ENCODE measurements around the gene TMEM107. TPM values are rescaled to one million over a fixed set of nuclear protein-coding genes. Genes with fewer than 3 reads are reported as not detected.

TMEM107 gene
- total RNA-seq, 1 experiment from 2014 or later, result 30.1 TPM

GRCh38 chr17:8138672-8139371, 37.4 kb downstream of the TMEM107 start:
- Histone ChIP-seq H2AFZ (ENCODE audit: low read depth, low read length, poor library complexity, severe bottlenecking) (no peak overlapping the region), H3K4me3 (replicated peaks in 1 of 2; ENCODE audit: low read depth in 1 of 2, low read length in 2 of 2) (peak overlapping the region; percentile 14 to 48; a peak in 3 of 4 replicates), H4K20me1 (ENCODE audit: insufficient read depth) (0 out of 2 replicates have a peak, but pooled peaks cover 6% of the 10 kb centered on the region), H3K9me2 (ENCODE audit: insufficient read depth) (no peaks in the 10 kb centered on the region), H3K27me3 (ENCODE audit: insufficient read depth, low read length) (no peaks in the 10 kb centered on the region), H3K27ac (ENCODE audit: low read depth, low read length) (peak overlapping the region; percentile 63), H3K9ac (ENCODE audit: low read length) (peak overlapping the region; percentile 66), H3K4me1 (ENCODE audit: control insufficient read depth in 1 of 2, insufficient read depth in 2 of 2, low read length in 2 of 2) (peaks cover 30 to 61% of the 10 kb centered on the region in 2 experiments), H3K4me2 (ENCODE audit: low read length) (peak overlapping the region; percentile 77), H3K36me3 (ENCODE audit: control insufficient read depth in 1 of 2, insufficient read depth in 2 of 2, low read length in 2 of 2) (peaks cover 7 to 24% of the 10 kb centered on the region in 2 experiments), H3K79me2 (ENCODE audit: insufficient read depth, low read length) (no peaks in the 10 kb centered on the region), H3K9me3 (ENCODE audit: control insufficient read depth in 1 of 2, insufficient read depth in 1 of 2, low read depth in 1 of 2, low read length in 2 of 2) (no peaks in the 10 kb centered on the region)
- no TSS peak for BruUV-seq (replicated peaks)
- POLR2A ChIA-PET, result interaction anchor here (1.1 to 3.7 kb wide), 6 partner anchors 8 to 83 kb away, joined by 3 to 25 read pairs (median 4); partner anchors contain the start of gene PER1
- DNase-seq (ENCODE audit: low read depth, low spot score), result peak; percentile 95
- RAD21 ChIA-PET (ENCODE audit: low non-redundant PET in 1 of 2, low total read pairs in 2 of 2, uncharacterized antibody in 2 of 2, unreplicated experiment in 2 of 2), result interaction anchor here in 1 of 2 experiments (1.1 kb wide), 1 partner anchor 84 kb away, joined by 4 read pairs; no protein-coding TSS in a partner anchor
- intact Hi-C loops (cut with micrococcal nuclease), result loop anchor here (1.0 to 5.0 kb wide), 5 partner anchors 13 to 83 kb away; partner anchors contain the start of gene PER1
- peak; percentile 89 for ATAC-seq
- CTCF ChIA-PET, result interaction anchor here (1.1 to 2.8 kb wide), 6 partner anchors 12 to 65 kb away, joined by 3 to 13 read pairs (median 4); partner anchors contain the start of gene BORCS6
- TF ChIP-seq JUND (IDR thresholded peaks at IDR 0.05) (peak; percentile 14), POLR2A (IDR thresholded peaks at IDR 0.05; ENCODE audit: borderline replicate concordance, extremely low read depth, insufficient read depth, insufficient read length) (no peak), SIN3A (IDR thresholded peaks at IDR 0.05; ENCODE audit: low read depth) (peak; percentile 77; the same call in 1 of the 2 replicates), EZH2phosphoT487 (IDR thresholded peaks at IDR 0.05; ENCODE audit: borderline replicate concordance) (no peak), RAD21 (IDR thresholded peaks at IDR 0.05; ENCODE audit: low read depth) (peak; percentile 88), YY1 (IDR thresholded peaks at IDR 0.05; ENCODE audit: extremely low read depth, insufficient replicate concordance, low read depth, low read length) (peak; percentile 29), ZBTB33 (IDR thresholded peaks at IDR 0.05; ENCODE audit: extremely low read depth, insufficient replicate concordance, low read length) (peak; percentile 27), ATF3 (IDR thresholded peaks at IDR 0.05) (peak; percentile 96), ZNF274 (IDR thresholded peaks at IDR 0.05; ENCODE audit: low read depth, low read length) (no peak), SRF (IDR thresholded peaks at IDR 0.05; ENCODE audit: low read depth) (no peak; the same call in 1 of the 2 replicates), ZFX (IDR thresholded peaks at IDR 0.05) (no peak), MAX (IDR thresholded peaks at IDR 0.05) (peak; percentile 93), SP1 (IDR thresholded peaks at IDR 0.05; ENCODE audit: low read depth) (peak; percentile 47; the same call in 1 of the 2 replicates), CTCF (IDR thresholded peaks at IDR 0.05 in 2 of 3, conservative IDR thresholded peaks at IDR 0.05 in 1 of 3; ENCODE audit: borderline replicate concordance in 1 of 3, insufficient read depth in 1 of 3, low read depth in 2 of 3, low read length in 2 of 3) (peak; percentile 86 to 87 (median 87)), EGR1 (IDR thresholded peaks at IDR 0.05; ENCODE audit: low read depth) (0 out of 2 replicates have a peak, but pooled peaks have one; percentile 22), POLR2AphosphoS5 (IDR thresholded peaks at IDR 0.05; ENCODE audit: low read depth, low read length) (peak; percentile 64), CBX3 (IDR thresholded peaks at IDR 0.05; ENCODE audit: low read depth) (peak; percentile 82), EZH2 (IDR thresholded peaks at IDR 0.05) (no peak), ELF1 (IDR thresholded peaks at IDR 0.05; ENCODE audit: borderline replicate concordance, low read depth) (no peak; the same call in 1 of the 2 replicates)
